ENCODE data around the gene GCAT.

Gene GCAT

GRCh38 chr22:37807410-37808293 is at the start of gene GCAT:
TSS of gene GCAT (plus strand) at chr22:37807934. CDS start at chr22:37807968, 34 bp downstream.
- DNase-seq (ENCODE audit: low read depth in 2 of 2): peak; percentile 87 to 92

DNA sequence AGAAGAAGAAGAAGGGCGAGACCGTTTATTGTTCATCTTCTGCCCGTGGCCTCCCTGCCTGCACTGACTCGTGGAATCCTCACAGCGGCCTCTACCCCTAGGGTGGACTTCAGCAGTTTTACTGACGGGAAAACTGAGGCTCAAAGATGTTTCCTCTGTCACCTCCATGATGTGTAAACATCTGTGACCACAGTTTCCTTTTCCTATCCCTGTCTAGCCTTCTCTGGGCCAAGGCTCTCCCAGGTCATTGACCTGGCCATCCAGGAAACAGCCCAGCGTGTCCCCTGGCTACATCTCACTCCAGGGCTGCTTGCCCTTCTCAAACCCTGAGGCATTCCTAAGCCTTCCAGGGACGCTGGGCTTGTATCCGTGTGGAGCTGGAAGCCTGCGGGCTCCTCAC is 49.0 kb upstream of the GCAT start:
- no peak for DNase-seq (ENCODE audit: low read depth in 2 of 2)

DNA sequence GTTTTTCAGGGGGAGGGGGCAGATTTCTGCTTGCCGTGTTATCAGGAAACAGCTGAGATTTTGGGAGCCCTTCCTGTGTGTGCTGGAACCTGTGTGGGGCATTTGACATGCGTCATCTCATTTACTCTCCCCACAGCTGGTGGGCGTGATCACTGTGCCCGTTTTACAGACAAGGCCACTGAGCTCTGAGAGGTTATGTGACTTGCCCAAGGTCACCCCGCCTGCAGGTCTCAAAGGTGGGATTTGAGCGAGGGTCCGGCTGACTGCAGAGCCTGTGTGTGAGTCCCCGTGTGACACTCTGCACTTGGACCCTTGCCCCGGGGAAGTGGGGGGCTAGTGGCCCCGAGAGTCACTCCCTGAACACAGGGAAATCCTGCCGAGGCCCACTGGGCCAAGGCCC is 48.5 kb upstream of the GCAT start:
- DNase-seq (ENCODE audit: low read depth in 2 of 2): no peak

DNA sequence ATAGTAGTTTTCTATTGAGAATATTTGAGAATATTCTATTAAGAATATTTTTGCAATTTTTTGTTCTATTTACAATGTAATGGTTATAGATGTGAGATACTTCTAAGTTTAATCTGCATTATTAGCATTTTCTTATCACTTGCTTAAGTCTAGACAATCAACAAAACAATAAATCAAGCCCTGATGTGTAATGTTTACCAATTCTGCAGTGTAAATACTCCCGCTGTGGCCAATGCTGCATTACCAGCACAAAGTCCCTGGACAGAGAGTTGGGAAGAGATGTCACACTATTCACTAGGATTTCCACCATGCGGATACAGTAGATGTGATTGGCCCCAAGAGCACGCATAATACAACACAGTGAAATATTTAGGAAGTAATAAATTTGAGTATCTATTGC is 47.6 kb upstream of the GCAT start:
- no peak for DNase-seq (ENCODE audit: low read depth in 2 of 2)

- no peak for DNase-seq (ENCODE audit: low read depth in 2 of 2)
Observed at GRCh38 chr22:37762389-37762836, 45.3 kb upstream of the GCAT start.

DNA sequence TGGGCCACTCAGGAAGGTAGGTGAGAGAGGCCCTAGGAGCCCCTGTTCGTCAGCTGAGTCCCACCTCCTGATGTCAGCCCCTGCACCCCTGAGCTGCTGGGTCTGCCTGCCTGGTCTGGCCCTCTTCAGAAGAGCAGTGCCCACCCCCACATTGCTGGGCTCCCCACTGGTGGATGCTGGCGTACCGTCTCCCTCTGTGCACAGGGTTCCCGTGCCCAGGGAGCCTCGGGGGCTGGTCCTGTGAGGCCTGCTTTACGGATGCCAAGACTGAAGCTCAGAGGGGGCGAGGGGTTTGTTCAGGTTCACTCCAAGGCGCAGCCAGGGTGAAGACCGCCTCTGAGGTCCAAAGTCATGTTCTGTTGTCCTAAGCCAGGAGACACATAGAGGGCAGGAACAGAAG is 44.7 kb upstream of the GCAT start:
- DNase-seq (ENCODE audit: low read depth in 2 of 2): no peak

GRCh38 chr22:37763652-37764051 is 44.1 kb upstream of the GCAT start:
- DNase-seq (ENCODE audit: low read depth in 2 of 2): no peak

DNA sequence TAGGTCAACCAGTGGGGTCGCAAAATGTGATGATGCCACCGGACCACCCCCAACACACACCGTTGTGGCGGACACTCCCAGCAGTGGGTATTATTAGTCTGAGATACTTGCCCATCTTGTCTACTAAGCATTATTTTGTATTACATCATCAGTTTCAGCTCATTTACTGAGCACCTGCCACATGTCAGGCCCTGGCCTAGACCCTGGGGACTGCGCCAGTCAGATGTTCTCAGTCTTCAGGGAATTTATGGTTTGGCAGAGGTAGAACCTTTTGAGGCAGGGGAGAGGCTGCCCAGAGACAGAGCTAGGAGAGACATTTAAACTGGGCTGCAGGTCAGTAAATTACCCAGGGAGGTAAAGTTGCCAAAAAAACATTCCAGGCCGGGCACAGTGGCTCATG is 43.1 kb upstream of the GCAT start:
- no peak for DNase-seq (ENCODE audit: low read depth in 2 of 2)

DNA sequence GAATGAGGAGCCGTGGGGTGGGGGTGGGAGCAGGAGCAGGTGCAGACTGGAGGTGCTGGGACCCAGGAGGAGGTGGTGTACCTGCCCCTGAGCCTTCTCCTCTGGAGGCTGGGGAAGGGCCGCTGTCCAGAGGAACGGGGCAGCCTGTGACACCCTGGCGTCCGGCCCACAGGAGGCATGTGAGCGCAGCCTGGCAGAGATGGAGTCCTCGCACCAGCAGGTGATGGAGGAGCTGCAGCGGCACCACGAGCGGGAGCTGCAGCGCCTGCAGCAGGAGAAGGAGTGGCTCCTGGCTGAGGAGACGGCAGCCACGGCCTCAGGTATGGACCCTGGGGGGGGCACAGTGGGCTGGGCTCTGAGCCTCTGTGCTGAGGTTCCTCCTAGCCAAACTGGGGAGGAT is 42.2 kb upstream of the GCAT start:
- DNase-seq (ENCODE audit: low read depth in 2 of 2): no peak

DNA sequence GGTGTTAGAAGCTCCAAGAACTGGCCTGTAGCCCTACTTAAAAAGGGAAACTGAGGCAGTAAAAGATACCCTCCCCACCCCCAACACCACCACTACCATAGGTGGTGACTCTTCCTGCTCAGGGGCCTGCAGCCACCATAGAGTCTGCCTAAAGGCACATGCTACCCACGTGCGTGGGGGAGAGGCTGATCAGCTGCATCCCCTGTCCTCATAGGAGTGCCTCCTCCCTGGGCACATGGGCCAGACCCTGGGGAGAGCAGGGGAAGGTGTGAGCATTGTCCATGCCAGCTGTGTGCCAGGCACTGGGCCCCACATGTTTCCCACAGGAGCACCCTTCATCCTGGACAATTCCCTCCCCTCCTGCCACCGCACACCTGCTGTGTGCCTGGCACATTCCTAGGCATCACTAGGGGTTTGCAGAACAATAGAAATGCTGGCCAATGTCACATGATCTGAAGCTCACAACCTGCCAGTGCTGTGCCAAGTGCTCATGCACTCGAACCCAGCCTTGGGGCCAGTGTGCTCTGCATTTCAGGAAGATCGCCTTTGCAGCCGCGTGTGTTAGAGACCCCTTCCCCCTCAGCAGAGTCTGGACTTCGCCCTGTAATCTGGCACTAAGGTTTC is 41.7 kb upstream of the GCAT start:
- no peak for DNase-seq (ENCODE audit: low read depth in 2 of 2)

DNA sequence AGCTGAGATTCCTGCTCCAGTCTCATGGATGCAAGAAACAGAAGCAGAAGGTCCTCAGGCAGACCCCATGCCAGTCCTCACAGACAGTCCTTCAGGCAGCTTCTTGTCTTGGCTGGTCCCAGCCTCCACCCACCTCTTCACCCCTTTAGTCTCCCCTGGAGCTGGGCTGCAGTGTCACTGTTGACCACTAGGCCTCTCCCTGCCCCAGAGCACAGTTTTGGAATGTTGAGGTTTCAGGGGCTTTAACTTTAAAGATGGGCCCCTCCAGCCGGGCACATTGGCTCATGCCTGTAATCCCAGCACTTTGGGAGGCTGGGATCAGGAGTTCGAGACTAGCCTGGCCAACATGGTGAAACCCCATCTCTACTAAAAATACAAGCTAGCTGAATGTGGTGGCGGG is 39.5 kb upstream of the GCAT start:
- no peak for DNase-seq (ENCODE audit: low read depth in 2 of 2)

DNA sequence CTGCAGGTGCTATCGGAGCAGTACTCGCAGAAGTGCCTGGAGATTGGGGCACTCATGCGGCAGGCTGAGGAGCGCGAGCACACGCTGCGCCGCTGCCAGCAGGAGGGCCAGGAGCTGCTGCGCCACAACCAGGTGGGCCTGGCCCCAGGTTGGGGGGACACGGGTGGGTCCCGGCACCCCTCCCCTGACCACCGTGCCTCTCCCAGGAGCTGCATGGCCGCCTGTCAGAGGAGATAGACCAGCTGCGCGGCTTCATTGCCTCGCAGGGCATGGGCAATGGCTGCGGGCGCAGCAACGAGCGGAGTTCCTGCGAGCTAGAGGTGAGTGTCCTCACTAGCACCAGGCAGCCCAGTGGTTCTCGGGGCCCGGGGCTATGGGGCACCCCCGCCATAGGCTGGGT is 38.7 kb upstream of the GCAT start:
- DNase-seq (ENCODE audit: low read depth in 2 of 2): no peak

DNA sequence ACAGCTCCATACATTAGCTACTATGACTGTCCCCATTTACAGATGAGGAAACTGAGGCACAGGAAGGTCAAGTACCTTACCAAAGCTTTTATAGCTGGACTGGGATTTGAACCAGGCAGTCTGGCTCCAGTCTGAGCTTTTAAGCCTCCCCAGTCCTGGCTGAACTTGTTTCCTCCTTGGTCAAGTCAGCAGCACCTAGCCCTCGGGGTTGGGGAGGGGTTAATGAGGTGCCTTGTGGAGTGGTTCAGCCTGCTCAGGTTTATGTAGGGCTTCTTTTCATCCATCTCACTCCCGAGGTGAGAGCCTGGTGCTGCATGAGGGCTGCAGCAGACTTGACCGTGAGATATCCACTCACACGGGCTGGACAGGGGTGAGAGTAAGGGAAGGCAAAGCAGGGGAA is 36.7 kb upstream of the GCAT start:
- no peak for DNase-seq (ENCODE audit: low read depth in 2 of 2)

- no peak for DNase-seq (ENCODE audit: low read depth in 2 of 2)
Observed at GRCh38 chr22:37771702-37772427, 35.9 kb upstream of the GCAT start.

- DNase-seq (ENCODE audit: low read depth in 2 of 2): no peak
Observed at GRCh38 chr22:37774728-37775127, 33.0 kb upstream of the GCAT start.

- no peak for DNase-seq (ENCODE audit: low read depth in 2 of 2)
Observed at GRCh38 chr22:37775785-37776638, 31.7 kb upstream of the GCAT start.

DNA sequence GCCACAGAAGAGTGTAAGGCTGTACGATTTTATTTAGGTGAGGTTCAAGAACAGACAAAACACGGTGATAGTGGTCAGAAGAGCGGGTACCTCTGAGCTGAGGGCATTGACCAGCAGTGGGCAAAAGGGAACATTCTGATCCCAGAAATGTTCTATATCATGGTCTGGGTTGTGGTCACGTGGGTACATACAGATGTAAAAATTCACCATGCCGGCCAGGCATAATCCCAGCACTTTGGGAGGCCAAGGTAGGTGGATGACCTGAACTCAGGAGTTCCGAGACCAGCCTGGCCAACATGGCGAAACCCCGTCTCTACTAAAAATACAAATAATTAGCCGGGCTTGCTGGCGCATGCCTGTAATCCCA is 31.1 kb upstream of the GCAT start:
- no peak for DNase-seq (ENCODE audit: low read depth in 2 of 2)

DNA sequence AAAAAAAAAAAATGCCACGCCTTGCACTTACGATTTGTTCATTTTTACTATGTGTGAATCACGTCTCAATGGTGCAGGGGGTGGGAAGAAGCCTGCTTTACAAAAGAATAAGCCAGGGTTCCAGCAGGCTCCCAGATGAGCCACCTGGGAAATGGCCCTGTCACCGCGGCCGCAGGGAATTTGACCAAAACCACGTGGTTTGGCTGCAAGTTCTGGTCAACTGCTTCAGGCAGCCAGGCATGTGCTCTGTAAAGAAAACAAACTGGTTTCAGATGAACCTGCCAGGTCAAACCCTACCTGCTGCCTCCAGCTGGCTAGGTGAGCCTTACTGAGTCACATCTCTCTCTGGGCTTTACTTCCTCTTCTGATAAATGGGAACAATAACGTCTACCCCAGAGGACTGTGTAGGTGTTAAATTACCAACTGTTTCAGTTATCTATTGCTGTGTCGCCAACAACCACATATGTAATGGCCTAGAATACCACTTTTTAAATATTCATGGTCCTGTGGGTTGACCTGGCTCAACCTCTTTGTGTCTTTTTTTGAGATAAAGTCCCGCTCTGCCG is 30.5 kb upstream of the GCAT start:
- no peak for DNase-seq (ENCODE audit: low read depth in 2 of 2)

- DNase-seq (ENCODE audit: low read depth in 2 of 2): no peak
Observed at GRCh38 chr22:37778370-37779009, 29.2 kb upstream of the GCAT start.

DNA sequence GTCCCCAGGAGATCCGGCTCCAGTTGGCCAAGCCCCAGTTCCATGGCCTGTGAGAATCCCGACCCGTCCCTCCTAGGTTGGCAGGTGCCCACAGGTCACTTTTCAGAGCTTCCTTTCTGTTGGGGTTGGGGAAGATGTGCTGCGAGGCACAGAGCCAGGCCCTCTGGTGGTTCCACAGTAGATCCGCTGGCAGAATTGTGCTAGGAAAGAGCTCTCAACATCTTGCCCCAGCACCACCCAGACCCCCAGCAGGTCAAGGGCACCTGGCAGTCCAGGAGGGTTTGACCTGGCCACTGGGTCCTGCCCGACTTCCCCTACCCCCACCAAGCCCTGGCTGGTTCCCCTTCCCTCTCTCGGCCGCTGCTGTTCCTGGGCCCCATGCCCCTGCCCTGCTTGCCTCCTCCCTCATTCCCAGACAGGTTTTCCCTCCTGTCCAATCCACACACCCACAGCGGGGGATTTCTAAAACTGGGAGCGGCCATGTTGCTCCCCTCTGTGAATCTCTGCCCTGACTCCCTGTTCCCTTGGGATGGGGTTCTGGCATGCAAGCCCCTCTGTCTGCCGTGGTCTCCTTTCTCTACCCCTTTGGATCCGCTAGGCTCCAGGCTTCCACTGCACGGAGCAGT is 26.2 kb upstream of the GCAT start:
- no peak for DNase-seq (ENCODE audit: low read depth in 2 of 2)

All from stimulated activated CD4-positive, alpha-beta T cell treated with anti-CD3 and anti-CD28 coated beads, Interleukin-15, amount 100 ng/mL, for 48 hours (primary cell).